B cell (primary cell): ENCODE data around the gene ABL1.

Source experiments
- EZH2 ChIP-seq: IDR thresholded peaks from 2 replicates; pipeline ENCODE4 v1.6.1; 2012; ENCODE audit warnings: borderline replicate concordance, low read depth, mild to moderate bottlenecking, moderate library complexity, low read length; ENCODE audit not compliant: insufficient read depth, poor library complexity, severe bottlenecking
- TF ChIP-seq, protein P1 (sequence below): fragments of 200-600 bp; IDR thresholded peaks from one replicate; pipeline ENCODE4 v1.8.0; 2022; ENCODE audit warnings: antibody characterized with exemption, mild to moderate bottlenecking

DNA sequence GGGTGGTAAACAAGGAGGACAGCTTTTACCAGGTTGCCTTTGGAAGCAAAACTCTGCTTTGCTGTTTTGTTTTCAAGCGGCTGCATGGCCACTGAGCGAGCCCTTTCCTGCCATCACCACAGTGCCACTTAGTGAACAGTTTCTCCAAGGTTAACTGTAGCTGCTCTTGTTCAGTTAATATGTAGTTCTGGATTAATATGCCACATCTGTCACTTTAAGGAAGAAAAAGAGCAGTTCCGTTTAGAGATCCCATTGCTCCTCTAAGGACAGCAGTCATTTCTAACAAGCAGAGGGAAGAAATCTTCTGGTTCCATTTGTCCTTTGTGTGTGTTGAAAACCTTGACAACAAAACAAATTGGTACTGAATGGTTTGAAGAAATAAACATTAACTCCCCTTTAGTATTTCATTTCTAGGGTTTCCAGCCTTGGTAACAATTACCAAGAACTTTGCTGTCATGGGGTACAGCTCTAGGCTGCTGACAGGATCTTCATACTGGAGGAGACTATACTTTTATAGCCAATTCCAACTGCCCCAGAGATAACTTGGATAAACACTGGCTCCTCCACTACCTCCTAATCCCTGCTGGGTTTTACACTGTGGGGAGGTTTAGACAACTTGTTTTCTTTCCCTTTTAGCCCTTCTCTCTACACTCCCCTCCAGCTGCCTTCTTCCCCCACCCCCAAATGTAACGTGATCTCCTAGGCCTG lies 10.3 kb upstream of the ABL1 start:
- TF ChIP-seq, protein P1, sequence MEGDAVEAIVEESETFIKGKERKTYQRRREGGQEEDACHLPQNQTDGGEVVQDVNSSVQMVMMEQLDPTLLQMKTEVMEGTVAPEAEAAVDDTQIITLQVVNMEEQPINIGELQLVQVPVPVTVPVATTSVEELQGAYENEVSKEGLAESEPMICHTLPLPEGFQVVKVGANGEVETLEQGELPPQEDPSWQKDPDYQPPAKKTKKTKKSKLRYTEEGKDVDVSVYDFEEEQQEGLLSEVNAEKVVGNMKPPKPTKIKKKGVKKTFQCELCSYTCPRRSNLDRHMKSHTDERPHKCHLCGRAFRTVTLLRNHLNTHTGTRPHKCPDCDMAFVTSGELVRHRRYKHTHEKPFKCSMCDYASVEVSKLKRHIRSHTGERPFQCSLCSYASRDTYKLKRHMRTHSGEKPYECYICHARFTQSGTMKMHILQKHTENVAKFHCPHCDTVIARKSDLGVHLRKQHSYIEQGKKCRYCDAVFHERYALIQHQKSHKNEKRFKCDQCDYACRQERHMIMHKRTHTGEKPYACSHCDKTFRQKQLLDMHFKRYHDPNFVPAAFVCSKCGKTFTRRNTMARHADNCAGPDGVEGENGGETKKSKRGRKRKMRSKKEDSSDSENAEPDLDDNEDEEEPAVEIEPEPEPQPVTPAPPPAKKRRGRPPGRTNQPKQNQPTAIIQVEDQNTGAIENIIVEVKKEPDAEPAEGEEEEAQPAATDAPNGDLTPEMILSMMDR: no peak
- TF ChIP-seq EZH2: no peak
